Ascending aorta (tissue), 2 donors: ENCODE data around the gene NUP188. TPM values are rescaled to one million over a fixed set of nuclear protein-coding genes. Genes with fewer than 3 reads are reported as not detected.
"Not testable (repeated sequence)": the region's sequence is repeated elsewhere in the genome, so short reads cannot be mapped to it uniquely, and the experiment has no call there.

Experiments used
- DNase-seq, 2 donors: peaks; one replicate each; pipeline ENCODE4 v3.0.0-alpha.2; 2019; ENCODE audit warnings: low spot score in 2 of 2
- H3K27ac ChIP-seq, 2 donors: fragments of 200-600 bp; sonication (generic); one replicate each; pipeline ENCODE4 v1.5.1; 2016 to 2017; ENCODE audit warnings: mild to moderate bottlenecking in 1 of 2
- H3K27me3 ChIP-seq: fragments of 200-600 bp; sonication (generic); one replicate; pipeline ENCODE4 v1.5.1; 2017
- H3K36me3 ChIP-seq, 2 donors: fragments of 200-600 bp; sonication (generic); one replicate each; pipeline ENCODE4 v1.5.1; 2016
- H3K4me1 ChIP-seq, 2 donors: fragments of 200-600 bp; sonication (generic); one replicate each; pipeline ENCODE4 v1.5.1; 2016 to 2017; ENCODE audit warnings: mild to moderate bottlenecking in 1 of 2
- H3K4me3 ChIP-seq, 2 donors: fragments of 200-600 bp; sonication (generic); one replicate each; pipeline ENCODE4 v1.5.1; 2016 to 2017; ENCODE audit warnings: mild to moderate bottlenecking in 1 of 2
- H3K9me3 ChIP-seq, 2 donors: fragments of 200-600 bp; sonication (generic); one replicate each; pipeline ENCODE4 v1.5.1; 2016
- CTCF ChIP-seq, 3 experiments: fragments of 200-600 bp in 2 of 3; fragments of 450-650 bp in 1 of 3; sonication (generic) in 2 of 3; IDR thresholded peaks; one replicate each; pipeline ENCODE4 v1.5.1; 2016 to 2019; ENCODE audit warnings: antibody characterized with exemption in 3 of 3, mild to moderate bottlenecking in 1 of 3, moderate library complexity in 1 of 3
- intact Hi-C: fragments of 100-400 bp; cut with DNase I; formaldehyde crosslinking; loops from one replicate; pipeline ENCODE4 v1.15.1; 2023
- total RNA-seq: library from RNA; depleted of rRNA; stranded (reverse); fragments of >200 nt; gene quantifications from one replicate; pipeline ENCODE4 v1.1.0, GENCODE V29; 2016

Gene NUP188
- total RNA-seq, 1 donor from 2014 or later, result 45.0 TPM

- Histone ChIP-seq H3K27me3 (no peaks in the 10 kb centered on the region), H3K4me1 (peaks cover 5 to 21% of the 10 kb centered on the region in 2 donors), H3K27ac (no peak overlapping the region), H3K36me3 (peaks cover 6 to 9% of the 10 kb centered on the region in 2 donors), H3K4me3 (no peak overlapping the region), H3K9me3 (no peaks in the 10 kb centered on the region)
- DNase-seq, result no peak
- intact Hi-C loops, result no loop called here
- no peak for TF ChIP-seq CTCF (IDR thresholded peaks at IDR 0.05)
Measured at GRCh38 chr9:128943832-128944620, 3.5 kb upstream of the NUP188 start.

- intact Hi-C loops, result loop anchor here (5.0 kb wide), 2 partner anchors 62 to 82 kb away; partner anchors contain the start of gene SH3GLB2
- H3K4me1 ChIP-seq, result peaks cover 5 to 21% of the 10 kb centered on the region in 2 donors
- H3K4me3 ChIP-seq, H3K9me3 ChIP-seq, H3K27ac ChIP-seq, H3K36me3 ChIP-seq, DNase-seq, H3K27me3 ChIP-seq: not testable (repeated sequence)
Measured at GRCh38 chr9:128944966-128945365, 2.5 kb upstream of the NUP188 start.

GRCh38 chr9:128945798-128946501, 1.5 kb upstream of the NUP188 start:
- H3K36me3 ChIP-seq, result peaks cover 6 to 9% of the 10 kb centered on the region in 2 donors
- intact Hi-C loops, result loop anchor here (2.0 to 5.0 kb wide), 5 partner anchors 23 to 135 kb away; partner anchors contain the start of genes DOLPP1, KYAT1 and SH3GLB2
- peak overlapping the region in 1 of 2 donors; percentile 73 for H3K4me3 ChIP-seq
- H3K4me1 ChIP-seq, result peaks cover 5 to 20% of the 10 kb centered on the region in 2 donors
- TF ChIP-seq CTCF (IDR thresholded peaks at IDR 0.05), result no peak
- no peaks in the 10 kb centered on the region for H3K27me3 ChIP-seq
- H3K27ac ChIP-seq, result no peak overlapping the region
- H3K9me3 ChIP-seq, result no peaks in the 10 kb centered on the region
- no peak for DNase-seq

DNA sequence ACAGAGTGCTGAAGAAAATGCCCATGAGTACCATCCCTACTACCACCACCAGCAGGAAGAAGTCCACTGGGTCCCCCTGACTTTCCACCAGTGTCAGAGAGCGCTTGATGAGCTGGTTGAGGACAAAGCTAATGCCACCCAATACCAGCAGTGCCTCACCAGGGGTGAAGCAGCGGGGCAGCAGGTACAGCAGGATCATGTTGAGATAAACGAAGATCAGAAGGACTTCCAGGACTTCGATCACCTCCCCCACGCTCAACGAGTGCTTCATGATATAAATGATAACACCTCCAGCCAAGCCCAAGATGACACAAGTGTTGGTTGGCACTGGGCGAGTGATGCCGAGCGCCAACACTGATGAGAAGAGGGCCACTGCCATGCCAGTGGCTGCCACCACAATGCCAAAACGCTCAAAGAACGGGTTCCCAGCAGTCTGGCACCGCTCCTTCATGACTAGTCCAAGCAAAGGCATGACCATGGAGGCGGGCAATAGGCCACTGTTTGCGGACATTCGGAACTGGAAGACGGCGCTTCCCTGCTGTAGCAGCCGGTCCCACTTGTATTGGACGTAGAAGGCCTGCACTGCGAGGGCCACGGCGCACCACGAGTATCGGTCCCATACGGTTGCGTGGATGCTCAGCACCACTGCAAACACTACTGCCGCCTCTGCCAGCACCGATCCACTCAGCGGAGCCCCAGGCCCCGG, 775 bp upstream of the NUP188 start:
- intact Hi-C loops, result loop anchor here (1.0 to 5.0 kb wide), 6 partner anchors 24 to 134 kb away; partner anchors contain the start of genes DOLPP1, KYAT1, MIGA2 and SH3GLB2
- peaks cover 5 to 20% of the 10 kb centered on the region in 2 donors for H3K4me1 ChIP-seq

GRCh38 chr9:128947277-128947526, 297 bp upstream of the NUP188 start:
- H3K4me1 ChIP-seq, result peaks cover 5 to 20% of the 10 kb centered on the region in 2 donors
- H3K27ac ChIP-seq, result peak overlapping the region; percentile 92 to 96
- no peak for TF ChIP-seq CTCF (IDR thresholded peaks at IDR 0.05)
- intact Hi-C loops, result loop anchor here (1.0 to 5.0 kb wide), 6 partner anchors 24 to 134 kb away; partner anchors contain the start of genes DOLPP1, KYAT1, MIGA2 and SH3GLB2
- H3K4me3 ChIP-seq, result peak overlapping the region; percentile 73 to 88
- no peaks in the 10 kb centered on the region for H3K9me3 ChIP-seq
- H3K27me3 ChIP-seq, result no peaks in the 10 kb centered on the region
- peaks cover 0 to 10% of the 10 kb centered on the region in 2 donors for H3K36me3 ChIP-seq
- no peak for DNase-seq

More for the DNA sequence above, 775 bp upstream of the NUP188 start:
- TF ChIP-seq CTCF (IDR thresholded peaks at IDR 0.05), result no peak
- DNase-seq, result no peak
- peak overlapping the region; percentile 73 to 88 for H3K4me3 ChIP-seq
- H3K36me3 ChIP-seq, result peaks cover 2 to 6% of the 10 kb centered on the region in 2 donors
- no peaks in the 10 kb centered on the region for H3K27me3 ChIP-seq
- H3K9me3 ChIP-seq, result no peaks in the 10 kb centered on the region
- H3K27ac ChIP-seq, result peak overlapping the region; percentile 92 to 96

- H3K36me3 ChIP-seq, result peaks cover 36 to 66% of the 10 kb centered on the region in 2 donors
- H3K27ac ChIP-seq, intact Hi-C loops, DNase-seq, H3K4me3 ChIP-seq, H3K4me1 ChIP-seq, H3K27me3 ChIP-seq, H3K9me3 ChIP-seq: not testable (repeated sequence)
Measured at GRCh38 chr9:128961403-128961802, 13.9 kb downstream of the NUP188 start.
